ENCODE data around the gene MEX3C. TPM values are rescaled to one million over a fixed set of nuclear protein-coding genes. Genes with fewer than 3 reads are reported as not detected.

Gene MEX3C
- total and polyA plus RNA-seq, 2 of the 4 experiments (the other 2 are of a cell fraction) = 26.0 to 50.9 TPM

DNA sequence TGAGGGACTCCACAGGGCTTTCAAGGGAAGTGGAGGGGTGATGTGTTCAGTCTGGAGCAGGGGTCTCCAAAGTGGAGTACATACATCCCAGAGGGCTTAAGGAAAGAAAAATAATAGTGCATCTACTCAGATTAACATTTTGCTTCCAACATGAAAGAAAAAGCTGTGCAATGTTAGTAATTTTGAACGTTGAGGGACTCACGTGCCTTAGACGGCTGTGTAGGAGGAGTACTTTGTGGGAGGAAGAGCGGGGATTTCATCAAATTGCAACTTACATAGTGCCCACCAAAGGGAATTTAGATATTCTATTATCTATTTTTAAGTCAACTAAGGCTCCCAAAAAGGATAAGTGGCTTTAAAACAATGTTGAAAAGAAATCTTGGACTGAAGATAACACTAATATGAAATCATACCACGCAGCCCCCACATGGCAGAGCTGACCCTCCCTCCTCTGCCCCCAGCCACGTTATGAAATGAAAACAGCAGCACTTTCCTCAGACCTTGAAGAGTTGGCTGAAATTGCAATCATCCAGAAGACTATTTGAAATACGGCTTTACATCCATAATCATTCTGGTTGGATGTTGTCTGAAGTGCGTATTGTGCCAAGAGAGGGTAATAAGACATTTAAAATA, 42.9 kb downstream of the MEX3C start:
- Histone ChIP-seq H3K9me1 (ENCODE audit: insufficient read depth, low read length) (no peaks in the 10 kb centered on the region), H2AK9ac (replicated peaks; ENCODE audit: low read depth, low read length, poor library complexity) (no peak overlapping the region), H3K4me1 (ENCODE audit: control insufficient read depth, insufficient read depth, low read length) (no peaks in the 10 kb centered on the region), H3K27ac (ENCODE audit: insufficient read depth, low read length) (no peak overlapping the region), H3K18ac (ENCODE audit: low read depth, low read length) (no peak overlapping the region), H3K23ac (ENCODE audit: low read depth, low read length) (no peak overlapping the region), H3K56ac (ENCODE audit: extremely low read depth, insufficient read depth, low read length) (no peak overlapping the region), H3K4ac (ENCODE audit: low read depth, low read length) (no peak overlapping the region), H3K79me1 (ENCODE audit: low read depth in 1 of 2, low read length in 2 of 2) (no peaks in the 10 kb centered on the region), H3K9me3 (ENCODE audit: control insufficient read depth, insufficient read depth, low read length) (no peaks in the 10 kb centered on the region), H3K14ac (replicated peaks; ENCODE audit: low read depth, low read length) (no peak overlapping the region), H2BK20ac (ENCODE audit: low read depth, low read length) (no peak overlapping the region), H4K5ac (ENCODE audit: low read depth, low read length) (no peak overlapping the region), H3K36me3 (ENCODE audit: control insufficient read depth, insufficient read depth, low read length) (no peaks in the 10 kb centered on the region), H4K91ac (ENCODE audit: insufficient read depth, low read depth, low read length) (no peak overlapping the region), H3K4me3 (ENCODE audit: insufficient read depth, low read depth, low read length) (no peak overlapping the region), H4K8ac (ENCODE audit: low read depth in 2 of 2, low read length in 2 of 2) (no peak overlapping the region), H3K4me2 (ENCODE audit: low read depth, low read length) (no peak overlapping the region), H3K9ac (ENCODE audit: low read depth, low read length) (no peak overlapping the region), H2BK15ac (ENCODE audit: low read depth, low read length) (no peak overlapping the region), H2BK5ac (ENCODE audit: low read depth, low read length, poor library complexity, severe bottlenecking) (no peak overlapping the region), H4K20me1 (ENCODE audit: insufficient read depth, low read length) (no peaks in the 10 kb centered on the region), H3K27me3 (ENCODE audit: control insufficient read depth, insufficient read depth, low read length) (no peaks in the 10 kb centered on the region), H2BK120ac (ENCODE audit: low read depth, low read length) (no peak overlapping the region), H2AK5ac (ENCODE audit: low read depth, low read length) (no peak overlapping the region), H2AFZ (replicated peaks; ENCODE audit: low read length, poor library complexity) (no peak overlapping the region)
- in situ Hi-C loops (cut with MboI; ENCODE audit: low sequenced_read_pairs) = no loop called here
- BruUV-seq (replicated peaks) = no TSS peak
- dilution Hi-C loops (cut with HindIII; ENCODE audit: low sequenced_read_pairs, unreplicated experiment) = no loop called here
- no peak for DNase-seq
- intact Hi-C loops (cut with micrococcal nuclease) = no loop called here
- ATAC-seq (ENCODE audit: low read depth) = no peak
- ChIA-PET CTCF (no interaction called here), POLR2A (ENCODE audit: unreplicated experiment) (no interaction called here)
- TF ChIP-seq BHLHE40 (IDR thresholded peaks at IDR 0.05; ENCODE audit: low read depth, low read length) (no peak), NFE2L2 (IDR thresholded peaks at IDR 0.05; ENCODE audit: low read depth, low read length) (no peak), RFX5 (IDR thresholded peaks at IDR 0.05; ENCODE audit: low read depth, low read length) (no peak), CEBPB (IDR thresholded peaks at IDR 0.05; ENCODE audit: low read depth, low read length) (no peak), MXI1 (IDR thresholded peaks at IDR 0.05; ENCODE audit: borderline replicate concordance, low read depth, low read length) (no peak), MAZ (IDR thresholded peaks at IDR 0.05; ENCODE audit: borderline replicate concordance, low read depth, low read length) (no peak), FOS (IDR thresholded peaks at IDR 0.05; ENCODE audit: low read depth, low read length) (no peak), POLR2A (IDR thresholded peaks at IDR 0.05; ENCODE audit: low read depth, low read length) (no peak), RCOR1 (IDR thresholded peaks at IDR 0.05; ENCODE audit: insufficient replicate concordance, low read length) (no peak), MAFK (IDR thresholded peaks at IDR 0.05; ENCODE audit: low read depth, low read length) (no peak), SMC3 (IDR thresholded peaks at IDR 0.05; ENCODE audit: low read depth, low read length) (no peak), RAD21 (IDR thresholded peaks at IDR 0.05; ENCODE audit: low read length) (no peak), CHD1 (IDR thresholded peaks at IDR 0.05; ENCODE audit: low read depth, low read length) (no peak)
- TF ChIP-seq, protein P1, sequence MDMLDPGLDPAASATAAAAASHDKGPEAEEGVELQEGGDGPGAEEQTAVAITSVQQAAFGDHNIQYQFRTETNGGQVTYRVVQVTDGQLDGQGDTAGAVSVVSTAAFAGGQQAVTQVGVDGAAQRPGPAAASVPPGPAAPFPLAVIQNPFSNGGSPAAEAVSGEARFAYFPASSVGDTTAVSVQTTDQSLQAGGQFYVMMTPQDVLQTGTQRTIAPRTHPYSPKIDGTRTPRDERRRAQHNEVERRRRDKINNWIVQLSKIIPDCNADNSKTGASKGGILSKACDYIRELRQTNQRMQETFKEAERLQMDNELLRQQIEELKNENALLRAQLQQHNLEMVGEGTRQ (IDR thresholded peaks at IDR 0.05; ENCODE audit: low read depth, low read length) = no peak
- TF ChIP-seq, protein P2, sequence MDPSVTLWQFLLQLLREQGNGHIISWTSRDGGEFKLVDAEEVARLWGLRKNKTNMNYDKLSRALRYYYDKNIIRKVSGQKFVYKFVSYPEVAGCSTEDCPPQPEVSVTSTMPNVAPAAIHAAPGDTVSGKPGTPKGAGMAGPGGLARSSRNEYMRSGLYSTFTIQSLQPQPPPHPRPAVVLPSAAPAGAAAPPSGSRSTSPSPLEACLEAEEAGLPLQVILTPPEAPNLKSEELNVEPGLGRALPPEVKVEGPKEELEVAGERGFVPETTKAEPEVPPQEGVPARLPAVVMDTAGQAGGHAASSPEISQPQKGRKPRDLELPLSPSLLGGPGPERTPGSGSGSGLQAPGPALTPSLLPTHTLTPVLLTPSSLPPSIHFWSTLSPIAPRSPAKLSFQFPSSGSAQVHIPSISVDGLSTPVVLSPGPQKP (IDR thresholded peaks at IDR 0.05; ENCODE audit: borderline replicate concordance, low read depth, low read length) = no peak
- TF ChIP-seq, protein P3, sequence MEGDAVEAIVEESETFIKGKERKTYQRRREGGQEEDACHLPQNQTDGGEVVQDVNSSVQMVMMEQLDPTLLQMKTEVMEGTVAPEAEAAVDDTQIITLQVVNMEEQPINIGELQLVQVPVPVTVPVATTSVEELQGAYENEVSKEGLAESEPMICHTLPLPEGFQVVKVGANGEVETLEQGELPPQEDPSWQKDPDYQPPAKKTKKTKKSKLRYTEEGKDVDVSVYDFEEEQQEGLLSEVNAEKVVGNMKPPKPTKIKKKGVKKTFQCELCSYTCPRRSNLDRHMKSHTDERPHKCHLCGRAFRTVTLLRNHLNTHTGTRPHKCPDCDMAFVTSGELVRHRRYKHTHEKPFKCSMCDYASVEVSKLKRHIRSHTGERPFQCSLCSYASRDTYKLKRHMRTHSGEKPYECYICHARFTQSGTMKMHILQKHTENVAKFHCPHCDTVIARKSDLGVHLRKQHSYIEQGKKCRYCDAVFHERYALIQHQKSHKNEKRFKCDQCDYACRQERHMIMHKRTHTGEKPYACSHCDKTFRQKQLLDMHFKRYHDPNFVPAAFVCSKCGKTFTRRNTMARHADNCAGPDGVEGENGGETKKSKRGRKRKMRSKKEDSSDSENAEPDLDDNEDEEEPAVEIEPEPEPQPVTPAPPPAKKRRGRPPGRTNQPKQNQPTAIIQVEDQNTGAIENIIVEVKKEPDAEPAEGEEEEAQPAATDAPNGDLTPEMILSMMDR (conservative IDR thresholded peaks at IDR 0.05; ENCODE audit: low read depth, low read length) = no peak
- WGBS, 2 experiments (ENCODE audit: extremely low coverage in 2 of 2, insufficient read length in 1 of 2) = no CpG with 5 or more reads among the region's 8 CpGs
